WI38 (cell line): ENCODE data around the gene SCAF11.

Experiments used
- H3K4me3 ChIP-seq: 2 replicates; pipeline ENCODE4 v1.5.1; 2011; ENCODE audit warnings: low read depth, mild to moderate bottlenecking, control low read depth, low read length
- TF ChIP-seq, protein P1 (sequence below): IDR thresholded peaks from 2 replicates; pipeline ENCODE4 v1.5.1; 2012; ENCODE audit warnings: low read depth, mild to moderate bottlenecking, control low read depth, low read length

SCAF11 gene

DNA sequence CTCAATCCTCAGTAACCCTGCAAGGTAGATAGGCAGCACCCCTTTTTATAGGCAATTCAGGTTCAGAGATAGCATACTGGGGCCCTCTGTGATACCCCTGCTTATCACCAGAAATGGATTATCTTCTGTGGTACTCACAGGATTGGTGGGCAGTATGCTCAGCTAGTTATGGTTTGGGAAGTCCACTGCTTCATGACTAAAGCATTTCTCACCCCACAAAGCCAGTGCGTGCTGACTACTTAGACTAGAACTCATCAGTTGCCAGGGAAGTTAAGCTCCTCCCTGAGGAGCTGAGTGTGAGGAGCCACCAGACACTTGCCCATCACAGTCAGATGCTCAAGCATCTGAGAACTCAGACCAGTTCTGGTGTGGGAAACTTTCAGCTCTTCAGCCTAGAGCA, 76.3 kb downstream of the SCAF11 start:
- H3K4me3 ChIP-seq: no peak overlapping the region

DNA sequence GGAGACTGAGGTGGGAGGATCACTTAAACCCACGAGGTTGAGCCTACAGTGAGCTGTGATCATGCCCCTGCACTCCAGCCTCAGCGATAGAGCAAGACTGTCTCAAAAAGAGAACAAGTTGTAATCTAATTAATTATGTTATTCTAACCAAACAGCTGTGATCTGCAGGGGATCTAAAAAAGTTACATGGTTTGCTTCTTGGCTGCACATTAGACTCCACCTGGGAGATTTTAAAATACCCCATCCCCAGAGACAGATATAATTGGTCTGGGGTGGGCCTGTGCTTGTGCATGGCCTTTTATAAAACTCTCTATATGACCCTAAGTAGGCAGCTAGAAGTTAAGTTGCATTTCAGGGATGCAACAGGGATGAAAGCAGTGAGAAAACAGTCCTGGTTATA, 76.7 kb downstream of the SCAF11 start:
- H3K4me3 ChIP-seq: no peak overlapping the region
- TF ChIP-seq, protein P1, sequence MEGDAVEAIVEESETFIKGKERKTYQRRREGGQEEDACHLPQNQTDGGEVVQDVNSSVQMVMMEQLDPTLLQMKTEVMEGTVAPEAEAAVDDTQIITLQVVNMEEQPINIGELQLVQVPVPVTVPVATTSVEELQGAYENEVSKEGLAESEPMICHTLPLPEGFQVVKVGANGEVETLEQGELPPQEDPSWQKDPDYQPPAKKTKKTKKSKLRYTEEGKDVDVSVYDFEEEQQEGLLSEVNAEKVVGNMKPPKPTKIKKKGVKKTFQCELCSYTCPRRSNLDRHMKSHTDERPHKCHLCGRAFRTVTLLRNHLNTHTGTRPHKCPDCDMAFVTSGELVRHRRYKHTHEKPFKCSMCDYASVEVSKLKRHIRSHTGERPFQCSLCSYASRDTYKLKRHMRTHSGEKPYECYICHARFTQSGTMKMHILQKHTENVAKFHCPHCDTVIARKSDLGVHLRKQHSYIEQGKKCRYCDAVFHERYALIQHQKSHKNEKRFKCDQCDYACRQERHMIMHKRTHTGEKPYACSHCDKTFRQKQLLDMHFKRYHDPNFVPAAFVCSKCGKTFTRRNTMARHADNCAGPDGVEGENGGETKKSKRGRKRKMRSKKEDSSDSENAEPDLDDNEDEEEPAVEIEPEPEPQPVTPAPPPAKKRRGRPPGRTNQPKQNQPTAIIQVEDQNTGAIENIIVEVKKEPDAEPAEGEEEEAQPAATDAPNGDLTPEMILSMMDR: no peak

More for the DNA sequence above, 76.3 kb downstream of the SCAF11 start:
- TF ChIP-seq, protein P1: no peak

DNA sequence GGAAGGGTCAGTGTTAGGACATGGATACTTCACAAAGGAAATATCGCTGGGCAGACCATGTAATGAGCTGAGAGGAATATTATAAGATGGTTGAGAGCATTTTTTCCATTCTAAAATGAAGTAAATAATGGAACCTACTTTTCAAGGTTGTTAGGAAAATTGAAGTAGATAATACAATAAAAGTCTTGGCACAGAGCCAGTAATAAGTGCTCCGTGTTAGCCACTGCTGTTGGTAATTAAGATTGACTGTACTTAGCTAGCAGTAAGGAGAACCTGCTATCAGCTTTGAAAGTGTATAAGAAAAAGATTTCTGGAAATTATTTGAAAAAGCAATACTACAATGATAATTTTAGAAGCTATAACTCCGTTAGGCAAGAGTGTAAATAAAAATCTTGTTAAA, 77.6 kb downstream of the SCAF11 start:
- TF ChIP-seq, protein P1: no peak

DNA sequence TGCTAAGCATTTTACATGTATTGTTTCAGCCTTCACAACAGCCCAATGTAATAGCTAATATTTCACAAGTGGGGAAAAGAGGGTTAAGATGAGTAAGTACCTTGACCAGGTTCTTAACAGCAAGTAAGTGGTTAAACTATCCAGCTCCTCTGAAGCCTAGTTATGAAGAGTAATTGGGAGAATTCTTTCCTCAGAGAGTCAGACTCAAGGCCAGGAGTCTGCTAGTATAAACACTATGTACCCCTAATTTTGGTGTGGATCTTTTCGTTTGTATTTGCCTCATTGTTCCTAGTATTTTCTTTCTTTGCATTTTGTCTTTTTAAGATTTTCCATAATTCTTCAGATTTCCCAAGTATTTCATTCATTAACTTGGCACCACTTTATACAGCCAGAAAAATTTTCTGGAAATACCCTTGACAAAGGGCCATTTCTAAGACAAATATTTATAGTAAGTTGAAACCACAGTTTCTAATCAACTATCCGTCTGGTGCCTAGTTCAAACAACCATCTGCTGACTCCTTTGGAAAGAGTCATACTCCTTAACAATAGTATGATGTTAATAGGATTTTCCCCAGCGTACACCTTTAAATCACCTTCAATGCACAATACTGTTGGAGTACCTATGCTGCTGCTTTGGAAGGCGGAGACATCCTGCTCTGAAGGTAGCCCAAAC, 81.2 kb downstream of the SCAF11 start:
- H3K4me3 ChIP-seq: no peak overlapping the region

More for the DNA sequence above, 77.6 kb downstream of the SCAF11 start:
- no peak overlapping the region for H3K4me3 ChIP-seq

DNA sequence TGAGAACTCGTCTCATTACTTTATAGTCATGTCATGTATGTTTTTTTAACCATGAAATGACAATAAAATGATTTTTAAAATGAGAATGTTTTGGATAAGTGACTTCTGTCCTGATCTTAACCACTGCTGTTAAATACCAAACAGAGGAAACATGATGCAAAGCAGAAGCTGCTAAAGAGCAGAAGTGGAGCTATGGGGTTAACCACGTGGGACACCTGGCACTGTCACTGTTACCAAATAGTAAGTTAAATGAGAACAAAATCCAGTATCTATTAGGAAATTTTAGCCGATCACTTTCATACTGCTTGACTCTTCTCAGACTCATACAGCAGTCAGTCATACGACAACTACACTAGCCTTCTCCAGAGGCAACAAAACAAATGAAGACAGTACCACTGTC, 82.4 kb downstream of the SCAF11 start:
- TF ChIP-seq, protein P1: no peak
- no peak overlapping the region for H3K4me3 ChIP-seq

More for the DNA sequence above, 81.2 kb downstream of the SCAF11 start:
- TF ChIP-seq, protein P1: no peak

DNA sequence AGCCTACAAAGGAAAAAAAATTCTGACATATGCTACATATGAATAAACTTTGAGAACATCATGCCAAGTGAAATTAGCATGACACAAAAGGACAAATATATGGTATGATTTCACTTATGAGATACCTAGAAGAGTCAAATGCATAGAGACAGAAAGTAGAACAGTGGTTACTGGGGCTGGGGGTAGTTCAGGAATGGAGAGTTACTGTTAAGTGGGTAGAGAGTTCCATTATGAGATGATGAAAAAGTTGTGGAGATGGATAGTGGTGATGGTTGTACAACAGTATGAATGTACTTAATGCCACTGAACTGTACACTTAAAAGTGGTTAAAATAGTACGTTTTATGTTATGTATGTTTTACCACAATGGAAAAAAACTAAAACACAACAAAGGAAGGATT, 92.3 kb downstream of the SCAF11 start:
- H3K4me3 ChIP-seq: no peak overlapping the region
- TF ChIP-seq, protein P1: no peak

DNA sequence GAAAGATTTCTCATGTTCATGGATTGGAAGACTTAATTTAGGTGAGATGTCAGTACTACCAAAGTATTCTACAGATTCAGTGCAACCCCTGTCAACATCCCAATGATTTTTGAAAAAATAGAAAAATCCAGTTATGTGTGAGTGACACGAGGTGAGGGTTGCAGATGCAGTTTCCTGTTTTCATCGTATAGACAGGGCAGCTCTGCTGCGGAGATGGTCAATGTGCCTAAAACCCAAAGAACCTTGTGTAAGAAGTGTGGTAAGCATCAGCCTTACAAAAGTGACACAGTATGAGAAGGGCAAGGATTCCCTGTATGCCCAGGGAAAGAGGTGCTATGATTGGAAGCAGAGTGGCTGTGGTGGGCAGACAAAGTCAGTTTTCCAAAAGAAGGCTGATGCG, 94.4 kb downstream of the SCAF11 start:
- H3K4me3 ChIP-seq: no peak overlapping the region
- TF ChIP-seq, protein P1: no peak
